HUDEP-2 (cell line): Measurements from ENCODE around the gene WRAP73.
A peak's percentile ranks its signal among the peaks of the same experiment; 100 is the strongest.

ENCODE experiments used
- DNase-seq, 76 experiments: peaks; one replicate each; lab custom pipeline; 2025; ENCODE audit not compliant: unreplicated experiment in 76 of 76; lab: John Stamatoyannopoulos, UW

The WRAP73 gene

GRCh38 chr1:3669971-3670431 lies 20.1 kb upstream of the WRAP73 start:
- no peak for DNase-seq

GRCh38 chr1:3669421-3669821 lies 19.5 kb upstream of the WRAP73 start:
- DNase-seq = no peak

- peak in 14 of 76 experiments; percentile 4 to 40 (median 20) for DNase-seq
These were observed 18.8 kb upstream of the WRAP73 start for GRCh38 chr1:3668585-3669300.

- no peak for DNase-seq
These were observed 18.2 kb upstream of the WRAP73 start for GRCh38 chr1:3668148-3668547.

- no peak for DNase-seq
These were observed 14.9 kb upstream of the WRAP73 start for GRCh38 chr1:3664700-3665375.

- no peak for DNase-seq
These were observed 14.2 kb upstream of the WRAP73 start for GRCh38 chr1:3663999-3664699.

- no peak for DNase-seq
These were observed 12.3 kb upstream of the WRAP73 start for GRCh38 chr1:3662080-3662671.

- DNase-seq = no peak
These were observed 11.7 kb upstream of the WRAP73 start for GRCh38 chr1:3661631-3662030.

- no peak for DNase-seq
These were observed 10.8 kb upstream of the WRAP73 start for GRCh38 chr1:3660704-3661103.

- no peak for DNase-seq
These were observed 9.2 kb upstream of the WRAP73 start for GRCh38 chr1:3659093-3659492.

- no peak for DNase-seq
These were observed 8.3 kb upstream of the WRAP73 start for GRCh38 chr1:3658231-3658615.

GRCh38 chr1:3657578-3658230 lies 7.8 kb upstream of the WRAP73 start:
- no peak for DNase-seq

- DNase-seq = no peak
These were observed 7.2 kb upstream of the WRAP73 start for GRCh38 chr1:3657096-3657475.

GRCh38 chr1:3656450-3657095 lies 6.7 kb upstream of the WRAP73 start:
- DNase-seq = no peak

- no peak for DNase-seq
These were observed 4.8 kb upstream of the WRAP73 start for GRCh38 chr1:3654549-3655281.

- DNase-seq = no peak
These were observed 3.3 kb upstream of the WRAP73 start for GRCh38 chr1:3653286-3653618.

- no peak for DNase-seq
These were observed 2.8 kb upstream of the WRAP73 start for GRCh38 chr1:3652548-3653285.

GRCh38 chr1:3651930-3652547 lies 2.1 kb upstream of the WRAP73 start, which contains the start of gene TP73:
Gene TP73 (plus strand): TSS chr1:3652516. CDS start chr1:3682366, 29,850 bp downstream.
- DNase-seq = peak in 6 of 76 experiments; percentile 2 to 18 (median 14)
